Keratinocyte (primary cell): ENCODE measurements around the gene CPA3. TPM values are rescaled to one million over a fixed set of nuclear protein-coding genes. Genes with fewer than 3 reads are reported as not detected.

Experiments used
- DNase-seq: peaks from one replicate; pipeline ENCODE4 v3.0.0-alpha.2; 2011; ENCODE audit warnings: low read depth, missing footprints, low spot score
- FAIRE-seq: peaks from 2 replicates; lab custom pipeline; 2011; peaks lifted over from hg19 to GRCh38; lab: Jason Lieb, UNC
- H2AFZ ChIP-seq: 2 replicates; pipeline ENCODE4 v1.6.0; 2012; ENCODE audit warnings: low read length, control low read depth, inconsistent platforms; ENCODE audit not compliant: control insufficient read depth
- H3K27ac ChIP-seq: 2 replicates; pipeline ENCODE4 v1.5.1; 2011; ENCODE audit warnings: low read length; ENCODE audit not compliant: control insufficient read depth, insufficient read depth
- H3K27me3 ChIP-seq: 3 replicates; pipeline ENCODE4 v1.6.0; 2011; ENCODE audit warnings: low read length; ENCODE audit not compliant: control insufficient read depth, insufficient read depth; ENCODE audit errors: extremely low read depth
- H3K36me3 ChIP-seq, 2 experiments: 2 replicates in 1 of 2; 3 replicates in 1 of 2; pipeline ENCODE4 v1.5.1; 2011; ENCODE audit warnings: low read length in 2 of 2, mild to moderate bottlenecking in 1 of 2; ENCODE audit not compliant: control insufficient read depth in 2 of 2, insufficient read depth in 2 of 2; ENCODE audit errors: extremely low read depth in 1 of 2
- H3K4me1 ChIP-seq: 3 replicates; pipeline ENCODE4 v1.5.1; 2011; ENCODE audit warnings: low read length; ENCODE audit not compliant: control insufficient read depth, insufficient read depth; ENCODE audit errors: extremely low read depth
- H3K4me2 ChIP-seq: 3 replicates; pipeline ENCODE4 v1.6.0; 2011; ENCODE audit warnings: low read depth, low read length; ENCODE audit not compliant: control insufficient read depth, insufficient read depth; ENCODE audit errors: extremely low read depth
- H3K4me3 ChIP-seq, 3 experiments: fragments of 200-600 bp in 1 of 3; sonication (generic) in 1 of 3; 2 replicates in 2 of 3; 3 replicates in 1 of 3; pipeline ENCODE4 v1.5.1; 2011 to 2016; ENCODE audit warnings: low read length in 3 of 3, mild to moderate bottlenecking in 3 of 3, control low read depth in 2 of 3, inconsistent platforms in 1 of 3, low read depth in 1 of 3, mixed read lengths in 1 of 3, mixed run types in 1 of 3, moderate library complexity in 1 of 3; ENCODE audit not compliant: control insufficient read depth in 2 of 3, insufficient read depth in 2 of 3; ENCODE audit errors: extremely low read depth in 1 of 3
- H3K79me2 ChIP-seq: 2 replicates; pipeline ENCODE4 v1.6.0; 2012; ENCODE audit warnings: low read length; ENCODE audit not compliant: control insufficient read depth, insufficient read depth
- H3K9ac ChIP-seq: 3 replicates; pipeline ENCODE4 v1.6.0; 2011; ENCODE audit warnings: low read length; ENCODE audit not compliant: control insufficient read depth, insufficient read depth; ENCODE audit errors: extremely low read depth
- H3K9me1 ChIP-seq: 3 replicates; pipeline ENCODE4 v1.6.0; 2011; ENCODE audit warnings: low read length; ENCODE audit not compliant: control insufficient read depth, insufficient read depth; ENCODE audit errors: extremely low read depth
- H3K9me3 ChIP-seq: 2 replicates; pipeline ENCODE4 v1.5.1; 2012; ENCODE audit warnings: low read depth, low read length; ENCODE audit not compliant: control insufficient read depth
- H4K20me1 ChIP-seq: 3 replicates; pipeline ENCODE4 v1.6.0; 2011; ENCODE audit warnings: low read length; ENCODE audit not compliant: control insufficient read depth, insufficient read depth; ENCODE audit errors: extremely low read depth
- EZH2 ChIP-seq: IDR thresholded peaks from one replicate; pipeline ENCODE4 v1.6.1; 2012; ENCODE audit warnings: inconsistent platforms, mild to moderate bottlenecking, low read length, moderate library complexity
- dilution Hi-C: fragments of 300-500 bp; cut with MboI; formaldehyde crosslinking; loops from one replicate; pipeline ENCODE4 v1.7.0; 2020; ENCODE audit warnings: low sequenced_read_pairs; ENCODE audit not compliant: extremely low pct_ligation_motif_present
- polyA plus RNA-seq, 5 experiments: library from polyadenylated mRNA; depleted of rRNA in 3 of 5; stranded (reverse) in 3 of 5; stranded (forward) in 1 of 5; unstranded in 1 of 5; fragments of >200 nt; gene quantifications; 1 replicate in 1 of 5; 2 replicates in 3 of 5; 3 replicates in 1 of 5; pipeline versions ENCODE4 v1.2.1 to v1.2.3, GENCODE V29; 2011 to 2012; ENCODE audit warnings: missing spikeins in 2 of 5, low read depth in 1 of 5, low replicate concordance in 1 of 5
- TF ChIP-seq, protein P1 (sequence below), 3 experiments: IDR thresholded peaks in 1 of 3; conservative IDR thresholded peaks in 1 of 3; optimal IDR thresholded peaks in 1 of 3; 2 replicates in 2 of 3; 3 replicates in 1 of 3; pipeline versions ENCODE3 to v1.5.1; 2011; ENCODE audit warnings: low read length in 3 of 3, mild to moderate bottlenecking in 3 of 3, moderate library complexity in 2 of 3, control low read depth in 1 of 3, inconsistent platforms in 1 of 3; ENCODE audit not compliant: insufficient read depth in 2 of 3; ENCODE audit errors: extremely low read depth in 1 of 3

CPA3 gene
- polyA plus RNA-seq, 1 donor (not counting 4 experiments of a cell fraction or from before 2014, with no cell fraction given), result not detected

DNA sequence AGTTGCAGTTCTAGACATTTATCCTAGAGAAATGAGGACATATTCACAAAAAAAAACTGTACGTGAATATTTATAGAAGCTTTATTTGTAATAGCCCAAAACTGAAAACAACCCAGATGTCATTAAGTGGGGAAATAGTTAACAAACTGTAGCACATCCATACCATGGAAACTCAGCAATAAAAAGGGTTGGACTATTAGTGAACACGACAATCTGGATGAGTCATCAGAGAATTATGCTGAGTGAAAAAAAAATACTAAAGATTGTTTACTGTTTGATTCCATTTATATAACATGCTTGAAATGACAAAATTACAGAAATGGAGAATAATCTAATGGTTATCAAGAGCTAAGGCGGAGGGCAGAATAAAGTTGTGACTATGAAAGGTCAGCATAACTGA, 59.5 kb downstream of the CPA3 start:
- Histone ChIP-seq H4K20me1 (no peaks in the 10 kb centered on the region), H3K9me1 (no peaks in the 10 kb centered on the region), H3K27ac (no peak overlapping the region), H3K4me2 (no peak overlapping the region), H3K36me3 (no peaks in the 10 kb centered on the region), H3K4me3 (no peak overlapping the region), H3K27me3 (peaks cover 3% of the 10 kb centered on the region), H3K79me2 (no peaks in the 10 kb centered on the region), H2AFZ (no peak overlapping the region), H3K4me1 (no peaks in the 10 kb centered on the region), H3K9ac (no peak overlapping the region), H3K9me3 (no peaks in the 10 kb centered on the region)
- no peak for FAIRE-seq
- no peak for DNase-seq
- dilution Hi-C loops, result no loop called here
- TF ChIP-seq EZH2, result no peak
- TF ChIP-seq, protein P1, sequence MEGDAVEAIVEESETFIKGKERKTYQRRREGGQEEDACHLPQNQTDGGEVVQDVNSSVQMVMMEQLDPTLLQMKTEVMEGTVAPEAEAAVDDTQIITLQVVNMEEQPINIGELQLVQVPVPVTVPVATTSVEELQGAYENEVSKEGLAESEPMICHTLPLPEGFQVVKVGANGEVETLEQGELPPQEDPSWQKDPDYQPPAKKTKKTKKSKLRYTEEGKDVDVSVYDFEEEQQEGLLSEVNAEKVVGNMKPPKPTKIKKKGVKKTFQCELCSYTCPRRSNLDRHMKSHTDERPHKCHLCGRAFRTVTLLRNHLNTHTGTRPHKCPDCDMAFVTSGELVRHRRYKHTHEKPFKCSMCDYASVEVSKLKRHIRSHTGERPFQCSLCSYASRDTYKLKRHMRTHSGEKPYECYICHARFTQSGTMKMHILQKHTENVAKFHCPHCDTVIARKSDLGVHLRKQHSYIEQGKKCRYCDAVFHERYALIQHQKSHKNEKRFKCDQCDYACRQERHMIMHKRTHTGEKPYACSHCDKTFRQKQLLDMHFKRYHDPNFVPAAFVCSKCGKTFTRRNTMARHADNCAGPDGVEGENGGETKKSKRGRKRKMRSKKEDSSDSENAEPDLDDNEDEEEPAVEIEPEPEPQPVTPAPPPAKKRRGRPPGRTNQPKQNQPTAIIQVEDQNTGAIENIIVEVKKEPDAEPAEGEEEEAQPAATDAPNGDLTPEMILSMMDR (optimal IDR thresholded peaks at IDR 0.05 in 1 of 3, IDR thresholded peaks at IDR 0.05 in 1 of 3, conservative IDR thresholded peaks at IDR 0.05 in 1 of 3; ENCODE audit: extremely low read depth in 1 of 3, insufficient read depth in 2 of 3, low read length in 3 of 3), result no peak

DNA sequence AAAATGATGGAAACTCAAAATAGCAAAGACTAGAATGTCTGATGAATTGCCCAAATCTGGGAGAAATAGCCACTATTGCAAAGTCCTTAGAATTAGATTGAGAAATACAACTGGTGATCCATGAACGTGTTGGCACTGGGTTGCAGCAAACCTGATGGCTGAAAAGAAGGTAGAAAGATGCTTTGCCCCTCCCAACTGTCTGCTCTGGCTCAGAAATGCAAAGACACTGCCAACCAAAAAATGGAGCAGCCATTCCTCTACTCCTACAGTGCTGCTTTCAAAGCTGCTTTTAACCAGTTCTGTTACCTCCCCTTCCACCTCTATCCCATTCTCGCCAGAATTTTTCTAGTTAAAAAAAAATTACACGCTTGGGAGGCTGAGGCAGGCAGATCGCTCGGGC, 60.7 kb downstream of the CPA3 start:
- Histone ChIP-seq H3K4me3 (no peak overlapping the region), H4K20me1 (no peaks in the 10 kb centered on the region), H3K36me3 (no peaks in the 10 kb centered on the region), H3K27ac (no peak overlapping the region), H3K4me2 (no peak overlapping the region), H3K9ac (no peak overlapping the region), H2AFZ (no peak overlapping the region), H3K9me1 (no peaks in the 10 kb centered on the region), H3K4me1 (no peaks in the 10 kb centered on the region), H3K79me2 (no peaks in the 10 kb centered on the region), H3K27me3 (peaks cover 3% of the 10 kb centered on the region), H3K9me3 (no peaks in the 10 kb centered on the region)
- FAIRE-seq, result no peak
- TF ChIP-seq, protein P1 (optimal IDR thresholded peaks at IDR 0.05 in 1 of 3, IDR thresholded peaks at IDR 0.05 in 1 of 3, conservative IDR thresholded peaks at IDR 0.05 in 1 of 3; ENCODE audit: extremely low read depth in 1 of 3, insufficient read depth in 2 of 3, low read length in 3 of 3), result no peak
- TF ChIP-seq EZH2, result no peak
- DNase-seq, result no peak
- dilution Hi-C loops, result no loop called here
